ENCODE data around the gene TOGARAM2. TPM values are rescaled to one million over a fixed set of nuclear protein-coding genes. Genes with fewer than 3 reads are reported as not detected.

The TOGARAM2 gene
- total and polyA plus RNA-seq, 8 donors, result 0.43 to 3.5 (median 0.89) TPM; not detected in 1

DNA sequence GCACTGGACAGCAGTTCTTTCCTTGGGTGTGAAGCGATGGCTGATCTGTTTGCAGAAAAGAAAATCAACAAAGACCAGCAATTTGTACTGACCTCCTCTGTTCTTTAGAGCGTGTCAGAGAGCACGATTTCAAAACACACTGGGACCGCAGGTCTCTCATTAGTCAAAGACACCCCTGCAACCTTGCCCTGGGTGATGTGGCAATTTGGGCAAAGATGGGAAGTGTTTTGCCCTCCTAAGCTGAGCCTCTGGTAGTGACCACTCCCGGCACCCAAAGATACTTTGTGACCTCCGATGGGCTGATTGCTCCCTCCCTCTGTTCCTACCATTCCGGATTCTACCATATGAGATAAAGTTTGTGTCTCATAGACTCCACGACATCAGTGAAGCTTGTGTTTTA, 115.9 kb downstream of the TOGARAM2 start:
- WGBS, 5 donors, result 78 to 88% (median 83%) methylated on average over 8 of the region's 8 CpGs
- TF ChIP-seq EP300 (IDR thresholded peaks at IDR 0.05) (no peak), POLR2AphosphoS5 (IDR thresholded peaks at IDR 0.05) (no peak), POLR2A (IDR thresholded peaks at IDR 0.05) (no peak)
- TF ChIP-seq, protein P1, sequence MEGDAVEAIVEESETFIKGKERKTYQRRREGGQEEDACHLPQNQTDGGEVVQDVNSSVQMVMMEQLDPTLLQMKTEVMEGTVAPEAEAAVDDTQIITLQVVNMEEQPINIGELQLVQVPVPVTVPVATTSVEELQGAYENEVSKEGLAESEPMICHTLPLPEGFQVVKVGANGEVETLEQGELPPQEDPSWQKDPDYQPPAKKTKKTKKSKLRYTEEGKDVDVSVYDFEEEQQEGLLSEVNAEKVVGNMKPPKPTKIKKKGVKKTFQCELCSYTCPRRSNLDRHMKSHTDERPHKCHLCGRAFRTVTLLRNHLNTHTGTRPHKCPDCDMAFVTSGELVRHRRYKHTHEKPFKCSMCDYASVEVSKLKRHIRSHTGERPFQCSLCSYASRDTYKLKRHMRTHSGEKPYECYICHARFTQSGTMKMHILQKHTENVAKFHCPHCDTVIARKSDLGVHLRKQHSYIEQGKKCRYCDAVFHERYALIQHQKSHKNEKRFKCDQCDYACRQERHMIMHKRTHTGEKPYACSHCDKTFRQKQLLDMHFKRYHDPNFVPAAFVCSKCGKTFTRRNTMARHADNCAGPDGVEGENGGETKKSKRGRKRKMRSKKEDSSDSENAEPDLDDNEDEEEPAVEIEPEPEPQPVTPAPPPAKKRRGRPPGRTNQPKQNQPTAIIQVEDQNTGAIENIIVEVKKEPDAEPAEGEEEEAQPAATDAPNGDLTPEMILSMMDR (IDR thresholded peaks at IDR 0.05), result no peak
- Histone ChIP-seq H3K9me3 (no peaks in the 10 kb centered on the region), H3K27me3 (no peaks in the 10 kb centered on the region), H3K27ac (no peak overlapping the region), H3K4me1 (no peaks in the 10 kb centered on the region), H3K36me3 (no peaks in the 10 kb centered on the region), H3K4me3 (no peak overlapping the region)
- DNase-seq, result no peak
- intact Hi-C loops (cut with DNase I; ENCODE audit: low total_unique reads), result no loop called here

DNA sequence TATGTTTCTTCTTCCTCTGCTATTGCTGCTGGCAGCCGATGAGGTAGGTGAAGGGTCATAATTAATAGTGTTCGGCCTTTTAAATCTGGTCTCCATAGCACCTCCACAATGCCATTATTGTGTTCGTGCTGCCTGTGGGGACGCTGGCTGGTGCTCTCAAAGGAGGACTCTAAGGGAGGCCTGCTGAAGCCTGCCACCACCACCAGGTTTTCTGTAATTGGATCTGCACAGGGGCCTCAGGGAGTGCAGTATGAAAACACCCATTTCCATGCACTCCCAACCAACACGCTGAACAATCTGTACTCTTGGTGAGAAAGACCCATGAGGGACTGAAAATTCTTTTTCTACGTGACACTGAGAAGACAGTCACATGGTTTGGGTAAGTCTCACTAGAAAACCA, 116.5 kb downstream of the TOGARAM2 start:
- DNase-seq, result no peak
- TF ChIP-seq POLR2A (IDR thresholded peaks at IDR 0.05) (no peak), EP300 (IDR thresholded peaks at IDR 0.05) (no peak), POLR2AphosphoS5 (IDR thresholded peaks at IDR 0.05) (no peak)
- TF ChIP-seq, protein P1 (IDR thresholded peaks at IDR 0.05), result no peak
- no peaks in the 10 kb centered on the region for H3K9me3 ChIP-seq
- H3K36me3 ChIP-seq, result no peaks in the 10 kb centered on the region
- H3K4me1 ChIP-seq, result no peaks in the 10 kb centered on the region
- H3K4me3 ChIP-seq, result no peak overlapping the region
- 53 to 63% (median 53%) methylated on average over 6 of the region's 6 CpGs for WGBS, 5 donors
- intact Hi-C loops (cut with DNase I; ENCODE audit: low total_unique reads), result no loop called here
- no peak overlapping the region for H3K27ac ChIP-seq
- H3K27me3 ChIP-seq, result no peaks in the 10 kb centered on the region

DNA sequence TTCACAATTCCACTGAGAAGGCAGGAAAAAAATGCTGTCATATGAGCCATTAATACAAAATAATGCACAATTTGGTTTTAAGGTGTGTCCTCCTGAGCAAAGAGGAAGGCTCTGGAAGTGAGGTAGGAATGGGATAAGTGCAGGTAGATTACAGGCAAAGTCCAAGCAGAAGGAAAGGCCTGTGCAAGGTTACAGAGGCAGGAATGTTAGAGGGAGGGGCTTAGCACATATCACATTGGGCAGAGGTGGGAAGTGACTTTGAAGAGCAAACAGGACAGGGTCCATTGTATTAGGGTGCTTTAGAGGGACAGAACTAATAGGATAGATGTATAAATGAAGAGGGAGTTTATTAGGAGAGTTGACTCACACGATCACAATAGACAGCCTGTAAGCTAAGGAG, 119.5 kb downstream of the TOGARAM2 start:
- Histone ChIP-seq H3K9me3 (no peaks in the 10 kb centered on the region), H3K27ac (no peak overlapping the region), H3K4me1 (no peaks in the 10 kb centered on the region), H3K4me3 (no peak overlapping the region), H3K36me3 (no peaks in the 10 kb centered on the region), H3K27me3 (no peaks in the 10 kb centered on the region)
- no peak for TF ChIP-seq EP300 (IDR thresholded peaks at IDR 0.05)
- 84 to 100% (median 95%) methylated on average over 1 of the region's 1 CpG for WGBS, 5 donors
- DNase-seq, result no peak
- intact Hi-C loops (cut with DNase I; ENCODE audit: low total_unique reads), result no loop called here

Small RNAs within 50 kb of the gene (small RNA-seq; reads per million reads assigned to genes)
- 0 reads per million in 4 donors for gene RF00019

Other genes starting within 250 kb of the TOGARAM2 start
- 100 to 1,000 TPM; 200 to 458 (median 251) TPM for gene PPP1CB, start 229.5 kb upstream of the TOGARAM2 start, total RNA-seq
- gene PPP1CB, start 229.5 kb upstream of the TOGARAM2 start, polyA plus RNA-seq, result 100 to 1,000 TPM in 2 of 3 donors, 10 to 100 TPM in 1; 72.5 to 117 (median 102) TPM
- 10 to 100 TPM in 1 of 5 donors, 1 to 10 TPM in 1, under 1 TPM in 1, not detected in 2; 0.58 to 11.7 (median 7.1) TPM for gene SPDYA, start 170.5 kb upstream of the TOGARAM2 start, total RNA-seq
- gene SPDYA, start 170.5 kb upstream of the TOGARAM2 start, polyA plus RNA-seq, result under 1 TPM in 1 of 3 donors, not detected in 2; 0.40 TPM
- 10 to 100 TPM in 4 of 5 donors, 1 to 10 TPM in 1; 2.3 to 20.9 (median 18.0) TPM for gene TRMT61B, start 111.0 kb upstream of the TOGARAM2 start, total RNA-seq
- gene TRMT61B, start 111.0 kb upstream of the TOGARAM2 start, polyA plus RNA-seq, result 10 to 100 TPM; 14.5 to 24.4 (median 18.3) TPM
- gene WDR43, start 86.6 kb upstream of the TOGARAM2 start, total RNA-seq, result 10 to 100 TPM; 18.5 to 73.2 (median 59.4) TPM
- gene WDR43, start 86.6 kb upstream of the TOGARAM2 start, polyA plus RNA-seq, result 10 to 100 TPM in 2 of 3 donors, 1 to 10 TPM in 1; 9.7 to 13.9 (median 13.7) TPM
- gene PCARE, start 93.2 kb downstream of the TOGARAM2 start, total RNA-seq, result 1 to 10 TPM in 1 of 5 donors, not detected in 4; 2.9 TPM
- gene PCARE, start 93.2 kb downstream of the TOGARAM2 start, polyA plus RNA-seq, result under 1 TPM in 2 of 3 donors, not detected in 1; 0.06 to 0.08 TPM
- gene CLIP4, start 134.1 kb downstream of the TOGARAM2 start, total RNA-seq, result 10 to 100 TPM in 4 of 5 donors, 1 to 10 TPM in 1; 9.6 to 69.6 (median 22.2) TPM
- 10 to 100 TPM in 1 of 3 donors, 1 to 10 TPM in 2; 6.8 to 12.1 (median 7.0) TPM for gene CLIP4, start 134.1 kb downstream of the TOGARAM2 start, polyA plus RNA-seq